Measurements from ENCODE around the gene SORCS2.

DNA sequence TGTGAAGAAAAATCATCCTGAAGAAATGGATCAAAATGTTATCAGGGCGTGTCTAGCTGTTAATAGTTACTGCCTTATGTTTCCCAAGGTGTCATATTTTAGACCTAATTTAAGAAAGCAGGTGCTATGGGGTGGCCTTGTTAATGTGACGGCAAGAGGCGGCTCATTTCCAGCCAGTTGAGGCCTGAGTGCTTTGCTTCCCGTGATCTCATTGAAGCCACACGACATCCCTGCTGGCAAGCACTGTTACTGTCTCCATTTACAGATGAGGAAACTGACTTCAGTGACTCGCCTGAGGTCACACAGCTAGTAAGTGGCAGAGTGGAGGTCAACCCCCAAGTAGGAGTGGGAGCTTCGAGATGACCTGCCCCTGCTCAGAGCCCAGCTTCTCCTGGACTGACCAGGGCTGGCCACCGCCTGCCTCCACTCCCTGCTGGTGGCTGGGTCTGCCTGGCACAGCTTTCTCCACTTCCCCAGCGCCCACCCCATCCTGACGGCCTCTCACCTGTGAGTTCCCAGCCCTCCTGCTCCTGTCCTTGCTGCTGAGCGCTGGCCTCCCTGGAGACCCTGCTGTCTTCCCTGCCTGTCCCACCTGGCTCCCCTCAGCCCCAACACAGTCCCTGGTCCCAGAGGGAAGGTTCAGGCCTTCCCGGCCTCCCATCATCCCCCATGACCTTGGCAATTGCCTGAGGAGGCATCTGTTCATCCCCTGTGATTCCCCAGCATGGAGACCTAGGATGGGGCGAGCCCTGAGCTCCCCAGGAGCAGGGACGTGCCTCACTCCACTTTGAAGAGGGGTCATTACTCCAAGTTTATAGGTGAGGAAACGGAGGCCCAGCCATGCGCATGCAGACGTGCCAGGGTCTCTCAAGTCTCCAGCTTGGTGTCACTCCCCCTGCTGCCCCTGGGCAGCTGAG, 47.7 kb upstream of the SORCS2 start:
- TF ChIP-seq EZH2 (IDR thresholded peaks at IDR 0.05) (no peak), EZH2phosphoT487 (IDR thresholded peaks at IDR 0.05) (no peak)
- TF ChIP-seq, protein P1, sequence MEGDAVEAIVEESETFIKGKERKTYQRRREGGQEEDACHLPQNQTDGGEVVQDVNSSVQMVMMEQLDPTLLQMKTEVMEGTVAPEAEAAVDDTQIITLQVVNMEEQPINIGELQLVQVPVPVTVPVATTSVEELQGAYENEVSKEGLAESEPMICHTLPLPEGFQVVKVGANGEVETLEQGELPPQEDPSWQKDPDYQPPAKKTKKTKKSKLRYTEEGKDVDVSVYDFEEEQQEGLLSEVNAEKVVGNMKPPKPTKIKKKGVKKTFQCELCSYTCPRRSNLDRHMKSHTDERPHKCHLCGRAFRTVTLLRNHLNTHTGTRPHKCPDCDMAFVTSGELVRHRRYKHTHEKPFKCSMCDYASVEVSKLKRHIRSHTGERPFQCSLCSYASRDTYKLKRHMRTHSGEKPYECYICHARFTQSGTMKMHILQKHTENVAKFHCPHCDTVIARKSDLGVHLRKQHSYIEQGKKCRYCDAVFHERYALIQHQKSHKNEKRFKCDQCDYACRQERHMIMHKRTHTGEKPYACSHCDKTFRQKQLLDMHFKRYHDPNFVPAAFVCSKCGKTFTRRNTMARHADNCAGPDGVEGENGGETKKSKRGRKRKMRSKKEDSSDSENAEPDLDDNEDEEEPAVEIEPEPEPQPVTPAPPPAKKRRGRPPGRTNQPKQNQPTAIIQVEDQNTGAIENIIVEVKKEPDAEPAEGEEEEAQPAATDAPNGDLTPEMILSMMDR (IDR thresholded peaks at IDR 0.05): no peak

All from neural progenitor cell (in vitro differentiated cells).